ENCODE results near the gene CLCA2. TPM values are rescaled to one million over a fixed set of nuclear protein-coding genes. Genes with fewer than 3 reads are reported as not detected.
A peak's percentile ranks its signal among the peaks of the same experiment; 100 is the strongest.

Gene CLCA2
- total RNA-seq, 1 donor from 2014 or later, result 357 TPM

- no peak for ATAC-seq
These were observed 54.6 kb downstream of the CLCA2 start for GRCh38 chr1:86478416-86479156.

GRCh38 chr1:86481966-86482365 lies 58.0 kb downstream of the CLCA2 start:
- ATAC-seq, result no peak

GRCh38 chr1:86487131-86487810 lies 63.3 kb downstream of the CLCA2 start:
- peak; percentile 55 for ATAC-seq

GRCh38 chr1:86487811-86488141 lies 63.8 kb downstream of the CLCA2 start:
- ATAC-seq, result no peak

- no peak for ATAC-seq
These were observed 65.4 kb downstream of the CLCA2 start for GRCh38 chr1:86489242-86489878.

GRCh38 chr1:86491171-86491950 lies 67.4 kb downstream of the CLCA2 start:
- no peak for ATAC-seq

GRCh38 chr1:86498281-86498680 lies 74.3 kb downstream of the CLCA2 start:
- no peak for ATAC-seq

GRCh38 chr1:86499987-86500593 lies 76.1 kb downstream of the CLCA2 start:
- ATAC-seq, result peak; percentile 55

GRCh38 chr1:86500714-86501113 lies 76.7 kb downstream of the CLCA2 start:
- no peak for ATAC-seq

GRCh38 chr1:86502125-86502646 lies 78.2 kb downstream of the CLCA2 start:
- peak; percentile 53 for ATAC-seq

- peak; percentile 76 for ATAC-seq
These were observed 78.9 kb downstream of the CLCA2 start for GRCh38 chr1:86502721-86503405.

GRCh38 chr1:86503406-86504136 lies 79.6 kb downstream of the CLCA2 start:
- ATAC-seq, result no peak

- no peak for ATAC-seq
These were observed 80.1 kb downstream of the CLCA2 start for GRCh38 chr1:86504137-86504479.

GRCh38 chr1:86504895-86505563 lies 81.1 kb downstream of the CLCA2 start:
- ATAC-seq, result peak; percentile 78

GRCh38 chr1:86505564-86505902 lies 81.6 kb downstream of the CLCA2 start:
- no peak for ATAC-seq

Other genes with a start within 250 kb of the CLCA2 start
- 23.0 TPM for gene ODF2L, start 27.8 kb upstream of the CLCA2 start, total RNA-seq
- gene CLCA1, start 44.8 kb downstream of the CLCA2 start, total RNA-seq, result 0.08 TPM
- gene CLCA4, start 122.9 kb downstream of the CLCA2 start, total RNA-seq, result 230 TPM

Measured in esophagus mucosa (tissue), 1 donor.